ENCODE results near the gene ENTPD3.

DNA sequence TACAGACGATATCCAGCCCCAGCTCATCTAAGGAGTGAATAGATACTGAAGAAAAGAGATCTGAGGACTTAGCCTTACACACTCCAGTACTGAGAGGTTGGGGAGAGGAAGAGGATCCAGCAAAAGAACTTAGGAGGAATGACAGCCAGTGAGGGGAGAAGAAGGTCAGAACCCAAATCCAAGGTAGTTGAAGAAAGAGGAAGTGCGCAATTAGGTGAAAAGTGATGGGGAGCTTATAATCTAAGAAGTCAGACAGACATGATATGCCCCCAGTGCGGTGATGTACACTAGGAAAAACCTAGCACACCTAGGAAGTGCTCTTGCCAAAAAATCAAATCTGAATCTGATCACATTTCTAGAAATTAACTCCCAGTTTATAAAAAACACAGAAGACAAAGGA lies 20.6 kb downstream of the ENTPD3 start:
- TF ChIP-seq EP300 (IDR thresholded peaks at IDR 0.05), result no peak
- TF ChIP-seq, protein P1, sequence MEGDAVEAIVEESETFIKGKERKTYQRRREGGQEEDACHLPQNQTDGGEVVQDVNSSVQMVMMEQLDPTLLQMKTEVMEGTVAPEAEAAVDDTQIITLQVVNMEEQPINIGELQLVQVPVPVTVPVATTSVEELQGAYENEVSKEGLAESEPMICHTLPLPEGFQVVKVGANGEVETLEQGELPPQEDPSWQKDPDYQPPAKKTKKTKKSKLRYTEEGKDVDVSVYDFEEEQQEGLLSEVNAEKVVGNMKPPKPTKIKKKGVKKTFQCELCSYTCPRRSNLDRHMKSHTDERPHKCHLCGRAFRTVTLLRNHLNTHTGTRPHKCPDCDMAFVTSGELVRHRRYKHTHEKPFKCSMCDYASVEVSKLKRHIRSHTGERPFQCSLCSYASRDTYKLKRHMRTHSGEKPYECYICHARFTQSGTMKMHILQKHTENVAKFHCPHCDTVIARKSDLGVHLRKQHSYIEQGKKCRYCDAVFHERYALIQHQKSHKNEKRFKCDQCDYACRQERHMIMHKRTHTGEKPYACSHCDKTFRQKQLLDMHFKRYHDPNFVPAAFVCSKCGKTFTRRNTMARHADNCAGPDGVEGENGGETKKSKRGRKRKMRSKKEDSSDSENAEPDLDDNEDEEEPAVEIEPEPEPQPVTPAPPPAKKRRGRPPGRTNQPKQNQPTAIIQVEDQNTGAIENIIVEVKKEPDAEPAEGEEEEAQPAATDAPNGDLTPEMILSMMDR (IDR thresholded peaks at IDR 0.05), result no peak
